GM18867 (cell line): ENCODE data around the gene SLC25A1.
"Not testable (repeated sequence)": the region's sequence is repeated elsewhere in the genome, so short reads cannot be mapped to it uniquely, and the experiment has no call there.

Experiments
- ATAC-seq: cut with Tn5 transposase; IDR thresholded peaks from one replicate; pipeline ENCODE4 v1.9.1; 2021; ENCODE audit warnings: mild to moderate bottlenecking, moderate library complexity; ENCODE audit not compliant: unreplicated experiment

The SLC25A1 gene

GRCh38 chr22:19169002-19169946 lies 9.3 kb downstream of the SLC25A1 start:
- no peak for ATAC-seq

- ATAC-seq, result no peak
Measured at GRCh38 chr22:19168088-19168890, 10.2 kb downstream of the SLC25A1 start.

- ATAC-seq, result no peak
Measured at GRCh38 chr22:19167106-19167869, 11.2 kb downstream of the SLC25A1 start.

- no peak for ATAC-seq
Measured at GRCh38 chr22:19166421-19166820, 12.1 kb downstream of the SLC25A1 start.

GRCh38 chr22:19164425-19164824 lies 14.1 kb downstream of the SLC25A1 start:
- no peak for ATAC-seq

- not testable (repeated sequence) for ATAC-seq
Measured at GRCh38 chr22:19158649-19159048, 19.9 kb downstream of the SLC25A1 start.

GRCh38 chr22:19156109-19156508 lies 22.4 kb downstream of the SLC25A1 start:
- not testable (repeated sequence) for ATAC-seq

GRCh38 chr22:19152942-19153883 lies 25.3 kb downstream of the SLC25A1 start:
- ATAC-seq, result no peak

- ATAC-seq, result no peak
Measured at GRCh38 chr22:19151329-19152191, 27.0 kb downstream of the SLC25A1 start.

GRCh38 chr22:19150482-19151328 lies 27.8 kb downstream of the SLC25A1 start:
- ATAC-seq, result no peak

GRCh38 chr22:19149991-19150390 lies 28.5 kb downstream of the SLC25A1 start, which contains the start of gene GSC2:
Gene GSC2 (minus strand): TSS chr22:19150292. CDS start chr22:19150283, 9 bp downstream.
- no peak for ATAC-seq

GRCh38 chr22:19149047-19149883 lies 29.3 kb downstream of the SLC25A1 start:
- ATAC-seq, result no peak

GRCh38 chr22:19148417-19149046 lies 30.0 kb downstream of the SLC25A1 start:
- ATAC-seq, result no peak

- no peak for ATAC-seq
Measured at GRCh38 chr22:19147195-19147780, 31.2 kb downstream of the SLC25A1 start.

- no peak for ATAC-seq
Measured at GRCh38 chr22:19146215-19146968, 32.1 kb downstream of the SLC25A1 start.
